HG03159 (cell line): ENCODE measurements around the gene RAB3D.
"Not testable (repeated sequence)": the region's sequence is repeated elsewhere in the genome, so short reads cannot be mapped to it uniquely, and the experiment has no call there.

Source experiments
- ATAC-seq: cut with Tn5 transposase; IDR thresholded peaks from one replicate; pipeline ENCODE4 v1.9.1; 2021; ENCODE audit warnings: mild to moderate bottlenecking, moderate library complexity; ENCODE audit not compliant: unreplicated experiment

Gene RAB3D

GRCh38 chr19:11340099-11340467, 626 bp upstream of the RAB3D start:
- not testable (repeated sequence) for ATAC-seq

- ATAC-seq = no peak
These were observed 746 bp downstream of the RAB3D start for GRCh38 chr19:11338569-11339253.

- no peak for ATAC-seq
These were observed 1.3 kb downstream of the RAB3D start for GRCh38 chr19:11338121-11338520.

GRCh38 chr19:11337080-11337479, 2.4 kb downstream of the RAB3D start:
- no peak for ATAC-seq

GRCh38 chr19:11335449-11336146, 3.9 kb downstream of the RAB3D start:
- no peak for ATAC-seq

GRCh38 chr19:11333838-11334237, 5.6 kb downstream of the RAB3D start:
- not testable (repeated sequence) for ATAC-seq

GRCh38 chr19:11332822-11333221, 6.6 kb downstream of the RAB3D start:
- ATAC-seq = no peak

GRCh38 chr19:11331502-11331901, 8.0 kb downstream of the RAB3D start:
- no peak for ATAC-seq

GRCh38 chr19:11330127-11330526, 9.3 kb downstream of the RAB3D start:
- no peak for ATAC-seq

- ATAC-seq = no peak
These were observed 13.9 kb downstream of the RAB3D start for GRCh38 chr19:11325544-11325943.

GRCh38 chr19:11324748-11325389, 14.6 kb downstream of the RAB3D start:
- ATAC-seq = no peak

- no peak for ATAC-seq
These were observed 15.3 kb downstream of the RAB3D start for GRCh38 chr19:11324079-11324661.

GRCh38 chr19:11323601-11324078, 15.8 kb downstream of the RAB3D start:
- ATAC-seq = no peak

- no peak for ATAC-seq
These were observed 17.0 kb downstream of the RAB3D start for GRCh38 chr19:11322269-11323024.

GRCh38 chr19:11321191-11322126, 18.0 kb downstream of the RAB3D start:
- ATAC-seq = no peak

- ATAC-seq = not testable (repeated sequence)
These were observed 19.0 kb downstream of the RAB3D start for GRCh38 chr19:11320278-11320995.

GRCh38 chr19:11306337-11306736, 33.1 kb downstream of the RAB3D start:
- no peak for ATAC-seq

GRCh38 chr19:11304936-11305335, 34.5 kb downstream of the RAB3D start:
- no peak for ATAC-seq

GRCh38 chr19:11300811-11301120, 38.7 kb downstream of the RAB3D start:
- ATAC-seq = no peak
